Ovary (tissue), 3 donors: ENCODE data around the gene FGD5.

Experiments
- CTCF ChIP-seq, 3 donors: fragments of 450-650 bp in 2 of 3; fragments of 200-600 bp in 1 of 3; IDR thresholded peaks; one replicate each; pipeline versions ENCODE4 v1.5.1 to v1.8.0; 2016 to 2022; ENCODE audit warnings: antibody characterized with exemption in 3 of 3, mild to moderate bottlenecking in 1 of 3
- POLR2A ChIP-seq: fragments of 450-650 bp; IDR thresholded peaks from one replicate; pipeline ENCODE4 v1.6.1; 2017; ENCODE audit warnings: antibody characterized with exemption, mild to moderate bottlenecking, moderate library complexity
- donor health status: DM: no; HTN: no; CAD: no.

GRCh38 chr3:14874784-14875183, 56.0 kb downstream of the FGD5 start:
- no peak for TF ChIP-seq POLR2A
- TF ChIP-seq CTCF (IDR thresholded peaks at IDR 0.05) = no peak
